ENCODE results near the gene PAIP2B. TPM values are rescaled to one million over a fixed set of nuclear protein-coding genes. Genes with fewer than 3 reads are reported as not detected.

PAIP2B gene
- total RNA-seq, result 10 to 100 TPM; 11.2 to 16.9 (median 12.6) TPM

GRCh38 chr2:71226965-71227560, at the start of gene PAIP2B:
TSS of gene PAIP2B (minus strand) at chr2:71227103. CDS start at chr2:71202589, 24,514 bp downstream.
- peak; percentile 100 for DNase-seq (ENCODE audit: extremely low spot score)
- TF ChIP-seq EP300 (IDR thresholded peaks at IDR 0.05) (no peak), POLR2AphosphoS5 (IDR thresholded peaks at IDR 0.05) (peak; percentile 79 to 96)
- Histone ChIP-seq H3K4me1 (peaks cover 0 to 26% (median 21%) of the 10 kb centered on the region in 4 donors), H3K9me3 (no peaks in the 10 kb centered on the region), H3K27me3 (no peaks in the 10 kb centered on the region), H3K36me3 (peaks cover 0 to under 1% (median 0%) of the 10 kb centered on the region in 4 donors), H3K27ac (replicated peaks in 1 of 4) (peak within 1 kb of the TSS; percentile 87 to 94 (median 90)), H3K4me3 (peak within 1 kb of the TSS; percentile 88 to 92 (median 92))
- intact Hi-C loops (cut with DNase I), result loop anchor here (5.0 kb wide), 1 partner anchor 50 kb away; no protein-coding TSS in a partner anchor
- WGBS, result under 1% methylated on average over 30 of the region's 30 CpGs

- no peaks in the 10 kb centered on the region for H3K9me3 ChIP-seq
- DNase-seq (ENCODE audit: extremely low spot score), result no peak
- 43% methylated on average over 8 of the region's 8 CpGs for WGBS
- peaks cover 3 to 23% (median 22%) of the 10 kb centered on the region in 4 donors for H3K4me1 ChIP-seq
- H3K4me3 ChIP-seq, result peak overlapping the region; percentile 57 to 70 (median 64)
- intact Hi-C loops (cut with DNase I), result loop anchor here (5.0 kb wide), 1 partner anchor 49 kb away; the partner anchor contains the start of gene PAIP2B
- peaks cover 0 to 47% (median 5%) of the 10 kb centered on the region in 4 donors for H3K27me3 ChIP-seq
- no peaks in the 10 kb centered on the region for H3K36me3 ChIP-seq
- TF ChIP-seq POLR2AphosphoS5 (IDR thresholded peaks at IDR 0.05) (no peak), EP300 (IDR thresholded peaks at IDR 0.05) (no peak), CTCF (IDR thresholded peaks at IDR 0.05) (no peak), POLR2A (IDR thresholded peaks at IDR 0.05; ENCODE audit: low read depth) (no peak)
- peak overlapping the region in 3 of 4 donors; percentile 64 to 85 (median 73) for H3K27ac ChIP-seq (replicated peaks in 1 of 4)
Observed at GRCh38 chr2:71275939-71276310, 49.0 kb upstream of the PAIP2B start.

GRCh38 chr2:71269511-71270090, 42.7 kb upstream of the PAIP2B start:
- H3K27ac ChIP-seq (replicated peaks in 1 of 4), result no peak overlapping the region
- no peak overlapping the region for H3K4me3 ChIP-seq
- no peaks in the 10 kb centered on the region for H3K9me3 ChIP-seq
- peaks cover 0 to 24% (median 0%) of the 10 kb centered on the region in 4 donors for H3K27me3 ChIP-seq
- WGBS, result 82% methylated on average over 2 of the region's 9 CpGs
- DNase-seq (ENCODE audit: extremely low spot score), result no peak
- H3K36me3 ChIP-seq, result no peaks in the 10 kb centered on the region
- no peak for TF ChIP-seq POLR2A (IDR thresholded peaks at IDR 0.05; ENCODE audit: low read depth)
- no peak for TF ChIP-seq CTCF (IDR thresholded peaks at IDR 0.05)
- no peak for TF ChIP-seq EP300 (IDR thresholded peaks at IDR 0.05)
- TF ChIP-seq POLR2AphosphoS5 (IDR thresholded peaks at IDR 0.05), result no peak
- no peaks in the 10 kb centered on the region for H3K4me1 ChIP-seq
- intact Hi-C loops (cut with DNase I), result no loop called here

- intact Hi-C loops (cut with DNase I), result no loop called here
- Histone ChIP-seq H3K4me1 (peaks cover 0 to 5% (median 0%) of the 10 kb centered on the region in 4 donors), H3K27me3 (peaks cover 0 to 4% (median 0%) of the 10 kb centered on the region in 4 donors), H3K27ac (replicated peaks in 1 of 4) (no peak overlapping the region), H3K4me3 (no peak overlapping the region), H3K36me3 (no peaks in the 10 kb centered on the region), H3K9me3 (no peaks in the 10 kb centered on the region)
- WGBS, result 92% methylated on average over 6 of the region's 6 CpGs
- TF ChIP-seq POLR2AphosphoS5 (IDR thresholded peaks at IDR 0.05), result no peak
- TF ChIP-seq POLR2A (IDR thresholded peaks at IDR 0.05; ENCODE audit: low read depth), result no peak
- no peak for TF ChIP-seq CTCF (IDR thresholded peaks at IDR 0.05)
- TF ChIP-seq EP300 (IDR thresholded peaks at IDR 0.05), result no peak
- no peak for DNase-seq (ENCODE audit: extremely low spot score)
Observed at GRCh38 chr2:71263386-71263785, 36.5 kb upstream of the PAIP2B start.

- Histone ChIP-seq H3K36me3 (no peaks in the 10 kb centered on the region), H3K27ac (replicated peaks in 1 of 4) (no peak overlapping the region), H3K4me1 (peaks cover 0 to 5% (median 0%) of the 10 kb centered on the region in 4 donors), H3K9me3 (no peaks in the 10 kb centered on the region), H3K4me3 (no peak overlapping the region), H3K27me3 (peaks cover 0 to 4% (median 0%) of the 10 kb centered on the region in 4 donors)
- TF ChIP-seq POLR2A (IDR thresholded peaks at IDR 0.05; ENCODE audit: low read depth), result no peak
- DNase-seq (ENCODE audit: extremely low spot score), result no peak
- intact Hi-C loops (cut with DNase I), result no loop called here
Observed at GRCh38 chr2:71261534-71261933, 34.6 kb upstream of the PAIP2B start.

Data from esophagus muscularis mucosa (tissue), 4 donors.